Trophoblast cell (in vitro differentiated cells and primary cell): ENCODE measurements around the gene SETD1B.

ENCODE experiments used
- DNase-seq, 2 donors: peaks; one replicate each; pipeline ENCODE4 v3.0.0-alpha.2; 2016
- H2AFZ ChIP-seq: 2 replicates; pipeline ENCODE4 v1.6.1; 2013; ENCODE audit warnings: low read length, moderate library complexity, mild to moderate bottlenecking; ENCODE audit not compliant: insufficient read depth, poor library complexity
- H2AK5ac ChIP-seq: 2 replicates; pipeline ENCODE4 v1.6.1; 2013; ENCODE audit warnings: mild to moderate bottlenecking, low read length
- H2BK120ac ChIP-seq: 2 replicates; pipeline ENCODE4 v1.6.1; 2013; ENCODE audit warnings: low read length, mild to moderate bottlenecking, moderate library complexity; ENCODE audit not compliant: insufficient read depth, poor library complexity
- H2BK12ac ChIP-seq: 2 replicates; pipeline ENCODE4 v1.6.1; 2013; ENCODE audit warnings: mild to moderate bottlenecking, low read length, moderate library complexity
- H2BK5ac ChIP-seq: 2 replicates; pipeline ENCODE4 v1.6.1; 2013; ENCODE audit warnings: low read length, low read depth, moderate library complexity, mild to moderate bottlenecking; ENCODE audit not compliant: poor library complexity
- H3K14ac ChIP-seq: 2 replicates; pipeline ENCODE4 v1.6.1; 2013; ENCODE audit warnings: mild to moderate bottlenecking, low read length
- H3K18ac ChIP-seq: 2 replicates; pipeline ENCODE4 v1.6.1; 2013; ENCODE audit warnings: mild to moderate bottlenecking, low read length
- H3K23ac ChIP-seq: 2 replicates; pipeline ENCODE4 v1.6.1; 2013; ENCODE audit warnings: low read length
- H3K27ac ChIP-seq: 2 replicates; pipeline ENCODE4 v1.5.1; 2013; ENCODE audit warnings: low read depth, mild to moderate bottlenecking, inconsistent platforms, low read length, moderate library complexity
- H3K27me3 ChIP-seq: 2 replicates; pipeline ENCODE4 v1.6.1; 2013; ENCODE audit warnings: inconsistent platforms, mild to moderate bottlenecking, low read length, moderate library complexity; ENCODE audit not compliant: insufficient read depth
- H3K36me3 ChIP-seq, 2 experiments: 1 replicate in 1 of 2; 2 replicates in 1 of 2; pipeline ENCODE4 v1.6.1; 2013; ENCODE audit warnings: low read length in 2 of 2, mild to moderate bottlenecking in 2 of 2, moderate library complexity in 1 of 2; ENCODE audit not compliant: insufficient read depth in 2 of 2, control insufficient read depth in 1 of 2
- H3K4ac ChIP-seq: 2 replicates; pipeline ENCODE4 v1.6.1; 2013; ENCODE audit warnings: low read depth, mild to moderate bottlenecking, low read length, moderate library complexity
- H3K4me1 ChIP-seq, 2 experiments: 1 replicate in 1 of 2; 2 replicates in 1 of 2; pipeline ENCODE4 v1.6.1; 2013; ENCODE audit warnings: low read length in 2 of 2, mild to moderate bottlenecking in 2 of 2, moderate library complexity in 1 of 2; ENCODE audit not compliant: insufficient read depth in 2 of 2, control insufficient read depth in 1 of 2
- H3K4me2 ChIP-seq: 2 replicates; pipeline ENCODE4 v1.6.1; 2013; ENCODE audit warnings: inconsistent platforms, mild to moderate bottlenecking, low read length, moderate library complexity
- H3K4me3 ChIP-seq: 2 replicates; pipeline ENCODE4 v1.5.1; 2013; ENCODE audit warnings: mild to moderate bottlenecking, low read depth, low read length, inconsistent platforms
- H3K79me1 ChIP-seq: one replicate; pipeline ENCODE4 v1.6.1; 2013; ENCODE audit warnings: low read length
- H3K79me2 ChIP-seq: 2 replicates; pipeline ENCODE4 v1.6.1; 2013; ENCODE audit warnings: low read length, mild to moderate bottlenecking; ENCODE audit not compliant: control insufficient read depth, insufficient read depth, poor library complexity
- H3K9ac ChIP-seq: 2 replicates; pipeline ENCODE4 v1.6.1; 2013; ENCODE audit warnings: mild to moderate bottlenecking, low read length
- H3K9me3 ChIP-seq: 2 replicates; pipeline ENCODE4 v1.6.1; 2013; ENCODE audit warnings: low read depth, mild to moderate bottlenecking, control low read depth, inconsistent platforms, low read length; ENCODE audit not compliant: insufficient read depth
- H4K12ac ChIP-seq: 2 replicates; pipeline ENCODE4 v1.6.1; 2013; ENCODE audit warnings: low read depth, mild to moderate bottlenecking, low read length, moderate library complexity
- H4K8ac ChIP-seq: 2 replicates; pipeline ENCODE4 v1.6.1; 2013; ENCODE audit warnings: low read depth, mild to moderate bottlenecking, low read length, moderate library complexity
- H4K91ac ChIP-seq: one replicate; pipeline ENCODE4 v1.6.1; 2013; ENCODE audit warnings: low read depth, mild to moderate bottlenecking, low read length, moderate library complexity
- WGBS: extraction: QIAGEN DNeasy Blood & Tissue Kit; methylation state at CpG from one replicate; pipeline ENCODE4 v1.1.7; 2013; ENCODE audit warnings: missing lambda C conversion rate; ENCODE audit not compliant: insufficient read length, insufficient coverage; ENCODE audit errors: extremely low coverage; 5-methylcytosine and 5-hydroxymethylcytosine counted together

The SETD1B gene

DNA sequence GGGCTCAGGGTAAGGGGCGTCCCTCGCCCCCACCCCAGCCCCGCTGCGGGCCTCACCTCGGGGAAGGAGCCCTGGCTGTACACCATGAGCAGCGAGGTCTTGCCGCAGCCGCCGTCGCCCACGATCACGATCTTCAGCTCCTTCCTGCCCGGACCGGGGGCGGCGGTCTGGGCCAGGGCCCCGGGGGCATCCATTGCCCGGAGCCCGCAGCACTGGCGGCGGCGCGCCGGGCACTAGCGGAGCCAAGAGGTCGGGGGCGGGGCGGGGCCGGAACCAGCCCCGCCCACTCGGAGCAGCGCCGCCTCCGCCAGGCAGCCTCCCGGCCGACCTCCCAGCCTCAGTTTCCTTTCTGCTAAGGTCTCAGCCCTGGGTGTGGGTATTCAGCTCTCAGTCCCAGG is 10.4 kb upstream of the SETD1B start, which contains the start of gene RHOF:
Gene RHOF (minus strand): TSS at position 249 of the 398 bp plus-strand sequence. CDS start 55 bp downstream, at position 194.
- H3K79me1 ChIP-seq, result peaks cover 21% of the 10 kb centered on the region
- H3K4me3 ChIP-seq, result peak within 1 kb of the TSS; percentile 72
- no peak within 1 kb of the TSS for H3K27ac ChIP-seq
- peak within 1 kb of the TSS; percentile 73 for H3K18ac ChIP-seq
- no peak within 1 kb of the TSS for H3K23ac ChIP-seq
- peak within 1 kb of the TSS; percentile 73 for H3K9ac ChIP-seq
- H4K91ac ChIP-seq, result peak within 1 kb of the TSS; percentile 72
- H3K4me2 ChIP-seq, result peak within 1 kb of the TSS; percentile 97
- no CpG with 5 or more reads among the region's 36 CpGs for WGBS
- peak within 1 kb of the TSS; percentile 34 for H2BK120ac ChIP-seq
- peak within 1 kb of the TSS; percentile 73 for H2AK5ac ChIP-seq
- H2BK5ac ChIP-seq, result no peak within 1 kb of the TSS
- H3K4ac ChIP-seq, result no peak within 1 kb of the TSS
- H2BK12ac ChIP-seq, result no peak within 1 kb of the TSS
- no peaks in the 10 kb centered on the region for H3K9me3 ChIP-seq
- peaks cover 7% of the 10 kb centered on the region for H3K79me2 ChIP-seq
- peak within 1 kb of the TSS; percentile 66 for H4K12ac ChIP-seq
- peaks cover 36 to 47% of the 10 kb centered on the region in 2 experiments for H3K4me1 ChIP-seq
- H2AFZ ChIP-seq, result peak within 1 kb of the TSS; percentile 82
- peaks cover 15 to 24% of the 10 kb centered on the region in 2 experiments for H3K36me3 ChIP-seq
- H4K8ac ChIP-seq, result peak within 1 kb of the TSS; percentile 77
- H3K27me3 ChIP-seq, result no peaks in the 10 kb centered on the region
- DNase-seq, result peak; percentile 77 to 85
- peak within 1 kb of the TSS; percentile 89 for H3K14ac ChIP-seq

DNA sequence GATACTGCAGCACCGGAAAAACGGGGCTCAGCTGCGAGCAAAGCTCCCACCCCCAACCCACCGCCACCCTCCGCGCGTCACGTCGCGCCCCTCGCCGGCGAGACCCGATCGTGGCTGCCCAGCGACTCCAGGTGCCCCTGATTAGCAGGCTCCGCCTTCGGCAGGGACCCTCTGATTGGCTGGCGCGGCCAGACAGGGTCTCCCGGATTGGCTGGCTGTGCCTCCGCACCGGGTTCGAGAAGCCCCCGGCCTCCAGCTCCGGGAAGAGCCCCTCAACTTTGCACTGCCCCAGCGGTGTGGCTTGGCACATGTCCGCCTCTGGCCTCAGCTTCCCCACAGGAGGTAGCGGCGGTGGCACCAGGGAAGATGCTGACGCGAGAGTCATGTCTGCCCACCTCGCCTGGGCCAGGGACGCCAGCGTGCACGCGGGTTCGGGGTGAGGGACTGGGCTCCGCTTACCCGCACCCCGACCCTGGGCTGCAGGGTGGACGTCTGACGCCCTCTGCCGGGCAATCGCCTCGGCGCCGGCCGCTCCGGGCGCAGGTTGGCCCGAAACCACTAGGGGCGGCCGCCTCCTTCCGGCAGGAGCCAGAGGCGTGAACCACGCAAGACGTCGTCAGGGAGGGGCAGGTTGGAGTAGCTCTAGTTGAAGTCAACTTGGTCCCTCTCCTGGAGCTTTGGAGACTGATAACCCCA is 9.8 kb upstream of the SETD1B start:
- H3K4me2 ChIP-seq, result peak overlapping the region; percentile 97
- no peak overlapping the region for H2BK5ac ChIP-seq
- peak overlapping the region; percentile 89 for H3K14ac ChIP-seq
- no peaks in the 10 kb centered on the region for H3K9me3 ChIP-seq
- H2BK120ac ChIP-seq, result no peak overlapping the region
- peaks cover 42 to 53% of the 10 kb centered on the region in 2 experiments for H3K4me1 ChIP-seq
- no peak overlapping the region for H3K23ac ChIP-seq
- peaks cover 10% of the 10 kb centered on the region for H3K79me2 ChIP-seq
- H3K4me3 ChIP-seq, result peak overlapping the region; percentile 72
- H4K12ac ChIP-seq, result peak overlapping the region; percentile 66
- H3K18ac ChIP-seq, result peak overlapping the region; percentile 73
- H2BK12ac ChIP-seq, result no peak overlapping the region
- peak overlapping the region; percentile 73 for H3K9ac ChIP-seq
- no peak overlapping the region for H3K27ac ChIP-seq
- peaks cover 22% of the 10 kb centered on the region for H3K79me1 ChIP-seq
- peak; percentile 90 to 96 for DNase-seq
- peak overlapping the region; percentile 72 for H4K91ac ChIP-seq
- H2AFZ ChIP-seq, result peak overlapping the region; percentile 82
- WGBS, result no CpG with 5 or more reads among the region's 59 CpGs
- peak overlapping the region; percentile 66 for H4K8ac ChIP-seq
- H2AK5ac ChIP-seq, result peak overlapping the region; percentile 73
- H3K4ac ChIP-seq, result no peak overlapping the region
- H3K27me3 ChIP-seq, result no peaks in the 10 kb centered on the region
- H3K36me3 ChIP-seq, result peaks cover 18 to 30% of the 10 kb centered on the region in 2 experiments

DNA sequence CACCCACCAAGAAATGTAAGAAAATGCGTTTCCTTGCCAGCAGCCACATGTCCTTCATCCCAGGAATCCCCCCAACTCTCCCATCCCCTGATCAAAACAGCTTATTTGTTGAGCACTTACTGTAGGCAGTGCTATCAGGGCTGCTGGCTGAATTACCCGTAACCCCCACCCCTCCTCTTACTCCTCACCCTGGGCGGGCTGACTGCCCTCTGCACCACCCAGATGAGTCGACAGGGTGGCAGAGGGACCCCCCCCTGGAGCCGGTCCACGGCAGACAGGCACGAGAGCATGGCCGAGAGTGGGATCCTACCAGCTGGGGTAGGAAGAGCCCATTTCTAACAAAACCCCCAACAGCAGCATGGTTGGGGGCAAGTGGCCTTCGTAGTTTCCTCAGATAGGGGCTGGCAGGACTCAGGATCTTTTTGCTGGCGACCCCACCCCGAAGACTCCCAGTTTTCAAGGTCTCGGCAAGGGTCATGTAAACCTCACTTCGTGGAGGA is 9.2 kb upstream of the SETD1B start:
- Histone ChIP-seq H2BK12ac (peak overlapping the region; percentile 18), H4K91ac (peak overlapping the region; percentile 72), H3K9ac (peak overlapping the region; percentile 44), H3K23ac (no peak overlapping the region), H3K36me3 (peaks cover 18 to 31% of the 10 kb centered on the region in 2 experiments), H3K14ac (peak overlapping the region; percentile 58), H3K18ac (peak overlapping the region; percentile 57), H3K4me1 (peaks cover 43 to 57% of the 10 kb centered on the region in 2 experiments), H2BK120ac (no peak overlapping the region), H3K27me3 (no peaks in the 10 kb centered on the region), H3K79me2 (peaks cover 14% of the 10 kb centered on the region), H3K79me1 (peaks cover 27% of the 10 kb centered on the region), H3K4me2 (peak overlapping the region; percentile 97), H2AFZ (no peak overlapping the region), H3K9me3 (no peaks in the 10 kb centered on the region), H2BK5ac (no peak overlapping the region), H3K4me3 (no peak overlapping the region), H4K8ac (peak overlapping the region; percentile 66), H3K4ac (no peak overlapping the region), H2AK5ac (peak overlapping the region; percentile 52), H4K12ac (peak overlapping the region; percentile 66), H3K27ac (peak overlapping the region; percentile 30)
- no peak for DNase-seq
- WGBS, result no CpG with 5 or more reads among the region's 13 CpGs

DNA sequence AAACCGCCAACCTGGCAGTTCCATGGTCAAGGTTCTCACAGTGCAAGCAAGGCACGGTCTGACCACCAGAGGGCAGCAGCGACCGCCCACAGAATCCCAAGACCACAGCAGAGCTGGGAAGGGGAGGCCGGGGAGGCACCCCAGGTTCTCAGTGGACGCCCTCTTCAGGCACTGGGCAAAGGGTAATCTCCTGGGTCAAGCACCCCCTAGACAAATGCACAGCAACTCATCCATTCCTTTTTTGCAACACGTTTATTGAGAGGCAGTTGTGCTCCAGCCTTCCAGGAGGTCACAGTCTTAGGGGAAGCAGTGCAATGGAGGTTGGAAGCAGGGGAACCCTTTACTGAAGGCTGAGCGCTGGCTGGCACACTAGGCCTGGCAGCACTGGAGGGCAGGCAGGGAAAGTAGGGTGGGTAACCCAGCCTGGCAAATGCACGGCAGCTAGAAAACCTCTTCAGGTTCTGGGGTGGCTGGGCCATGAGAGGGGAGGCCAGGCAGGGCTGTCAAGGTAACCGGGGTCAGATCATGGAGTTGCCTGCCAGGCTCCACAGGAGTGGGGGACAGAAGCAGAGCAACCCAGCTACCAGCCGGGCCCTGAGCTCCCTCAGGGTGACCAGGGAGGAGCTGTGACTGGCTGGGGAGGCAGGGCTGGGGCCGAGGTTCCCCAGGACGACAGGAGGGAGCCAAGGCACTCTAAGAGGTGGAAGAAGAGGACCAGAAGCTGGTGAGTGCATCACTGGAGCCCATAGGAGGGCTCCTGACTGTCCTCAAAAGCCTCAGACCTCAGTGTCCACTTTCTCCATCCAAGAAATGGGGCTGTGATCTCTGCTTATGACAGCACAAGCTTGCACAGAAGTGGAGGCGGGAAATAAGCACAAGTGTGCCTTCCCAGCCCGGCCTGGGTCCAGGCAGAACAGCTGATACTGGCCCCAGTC is 8.5 kb upstream of the SETD1B start:
- Histone ChIP-seq H3K36me3 (peaks cover 18 to 31% of the 10 kb centered on the region in 2 experiments), H3K14ac (no peak overlapping the region), H3K4me3 (no peak overlapping the region), H3K9ac (no peak overlapping the region), H2AFZ (peak overlapping the region; percentile 27), H2AK5ac (no peak overlapping the region), H3K4me2 (peak overlapping the region; percentile 97), H3K4me1 (peaks cover 41 to 52% of the 10 kb centered on the region in 2 experiments), H2BK120ac (no peak overlapping the region), H3K9me3 (no peaks in the 10 kb centered on the region), H2BK12ac (no peak overlapping the region), H4K12ac (peak overlapping the region; percentile 66), H3K4ac (no peak overlapping the region), H3K27ac (peak overlapping the region; percentile 42), H3K27me3 (no peaks in the 10 kb centered on the region), H4K91ac (no peak overlapping the region), H3K23ac (no peak overlapping the region), H3K18ac (peak overlapping the region; percentile 37), H4K8ac (peak overlapping the region; percentile 66), H3K79me2 (peaks cover 20% of the 10 kb centered on the region), H2BK5ac (no peak overlapping the region), H3K79me1 (peaks cover 34% of the 10 kb centered on the region)
- WGBS, result no CpG with 5 or more reads among the region's 15 CpGs
- peak; percentile 63 to 91 for DNase-seq
